K562 (cell line): ENCODE data around the gene PDZD8. TPM values are rescaled to one million over a fixed set of nuclear protein-coding genes. Genes with fewer than 3 reads are reported as not detected.

Source experiments
- DMBX1 ChIP-seq: fragments of 250-450 bp; sonication (Bioruptor Pico); IDR thresholded peaks from 2 replicates; pipeline ENCODE4 v1.8.0; 2022; ENCODE audit warnings: inconsistent platforms, mild to moderate bottlenecking, moderate library complexity, borderline replicate concordance
- ESRRB ChIP-seq: fragments of 250-450 bp; sonication (Bioruptor Pico); IDR thresholded peaks from 2 replicates; pipeline ENCODE4 v1.5.0; 2020; ENCODE audit warnings: mild to moderate bottlenecking, moderate library complexity, borderline replicate concordance
- FOXP1 ChIP-seq: sonication (generic); formaldehyde crosslinking; IDR thresholded peaks from 2 replicates; pipeline ENCODE4 v1.8.0; 2022; ENCODE audit warnings: mild to moderate bottlenecking, missing genetic modification reagents
- IRF2 ChIP-seq: sonication (generic); formaldehyde crosslinking; IDR thresholded peaks from 2 replicates; pipeline ENCODE4 v1.8.1; 2022; ENCODE audit warnings: mild to moderate bottlenecking, missing genetic modification reagents
- KDM2B ChIP-seq: fragments of 250-450 bp; sonication (Bioruptor Pico); IDR thresholded peaks from 2 replicates; pipeline ENCODE4 v1.8.0; 2021; ENCODE audit warnings: mild to moderate bottlenecking, moderate library complexity
- NFRKB ChIP-seq: fragments of 450-650 bp; IDR thresholded peaks from 2 replicates; pipeline ENCODE4 v1.6.1; 2016; ENCODE audit warnings: low read depth
- SIRT6 ChIP-seq: IDR thresholded peaks from one replicate; pipeline ENCODE4 v1.6.1; 2012; ENCODE audit warnings: low read depth, mild to moderate bottlenecking, control low read depth, inconsistent platforms, low read length, moderate library complexity
- SMAD2 ChIP-seq: fragments of 150-350 bp; IDR thresholded peaks from 2 replicates; pipeline ENCODE4 v1.6.1; 2014; ENCODE audit warnings: low read depth, mild to moderate bottlenecking, low read length
- SRSF1 ChIP-seq: fragments of 200-400 bp; formaldehyde crosslinking; IDR thresholded peaks from 2 replicates; pipeline ENCODE4 v1.6.1; 2017; ENCODE audit warnings: mild to moderate bottlenecking, low read depth, low read length, moderate library complexity
- ZNF143 ChIP-seq: sonication (generic); formaldehyde crosslinking; IDR thresholded peaks from 2 replicates; pipeline ENCODE4 v1.9.0; 2022; ENCODE audit warnings: mild to moderate bottlenecking, missing genetic modification reagents
- ZZZ3 ChIP-seq: fragments of 450-650 bp; IDR thresholded peaks from 2 replicates; pipeline ENCODE4 v1.6.1; 2016; ENCODE audit warnings: antibody characterized with exemption, mild to moderate bottlenecking, moderate library complexity
- polyA plus RNA-seq, 8 experiments: library from polyadenylated mRNA; depleted of rRNA in 4 of 8; stranded (reverse) in 5 of 8; unstranded in 3 of 8; fragments of >200 nt; fragmentation: Nextera tagmentation in 2 of 8; fragmentation: Illumina TruSeq in 1 of 8; extraction: Ambion mirVana in 2 of 8; extraction: Trizol in 1 of 8; gene quantifications; 2 replicates each; pipeline versions ENCODE4 v1.2.1 to v1.2.3, GENCODE V29; 2011 to 2014; ENCODE audit warnings: inconsistent platforms in 1 of 8, missing spikeins in 1 of 8
- total RNA-seq, 7 experiments: library from RNA; depleted of rRNA in 6 of 7; stranded (reverse); fragments of >200 nt in 6 of 7; fragmentation: Illumina TruSeq in 2 of 7; extraction: Trizol in 2 of 7; gene quantifications; 2 replicates each; pipeline versions ENCODE4 v1.2.1 to v1.2.3, GENCODE V29; 2011 to 2021; ENCODE audit warnings: low replicate concordance in 1 of 7
- TF ChIP-seq, protein P1 (sequence below), 3 experiments: fragments of 200-800 bp in 1 of 3; sonication (Bioruptor generic) in 1 of 3; sonication (generic) in 1 of 3; formaldehyde crosslinking in 1 of 3; IDR thresholded peaks; 2 replicates each; pipeline versions ENCODE4 v1.6.1 to v1.8.0; 2016 to 2022; ENCODE audit warnings: mild to moderate bottlenecking in 2 of 3, missing compliant biosample characterization in 2 of 3, missing genetic modification characterization in 2 of 3, missing genetic modification reagents in 1 of 3
- TF ChIP-seq, protein P2 (sequence below): sonication (generic); formaldehyde crosslinking; IDR thresholded peaks from 2 replicates; pipeline ENCODE4 v1.8.1; 2023; ENCODE audit warnings: missing genetic modification reagents, mild to moderate bottlenecking, borderline replicate concordance
- TF ChIP-seq, protein P3 (sequence below), 2 experiments: fragments of 250-450 bp in 1 of 2; fragments of 450-650 bp in 1 of 2; sonication (Bioruptor Pico) in 1 of 2; IDR thresholded peaks; 2 replicates each; pipeline versions ENCODE4 v1.6.1 to v1.8.0; 2016 to 2021; ENCODE audit warnings: mild to moderate bottlenecking in 2 of 2, moderate library complexity in 2 of 2, missing compliant biosample characterization in 1 of 2, missing genetic modification characterization in 1 of 2
- TF ChIP-seq, protein P4 (sequence below): sonication (generic); formaldehyde crosslinking; IDR thresholded peaks from 2 replicates; pipeline ENCODE4 v1.8.1; 2023; ENCODE audit warnings: mild to moderate bottlenecking, missing genetic modification reagents, moderate library complexity

The PDZD8 gene
- total and polyA plus RNA-seq, 9 of the 15 experiments (the other 6 are each of a cell fraction or from before 2014, with no cell fraction given) = 5.5 to 53.4 (median 36.8) TPM

DNA sequence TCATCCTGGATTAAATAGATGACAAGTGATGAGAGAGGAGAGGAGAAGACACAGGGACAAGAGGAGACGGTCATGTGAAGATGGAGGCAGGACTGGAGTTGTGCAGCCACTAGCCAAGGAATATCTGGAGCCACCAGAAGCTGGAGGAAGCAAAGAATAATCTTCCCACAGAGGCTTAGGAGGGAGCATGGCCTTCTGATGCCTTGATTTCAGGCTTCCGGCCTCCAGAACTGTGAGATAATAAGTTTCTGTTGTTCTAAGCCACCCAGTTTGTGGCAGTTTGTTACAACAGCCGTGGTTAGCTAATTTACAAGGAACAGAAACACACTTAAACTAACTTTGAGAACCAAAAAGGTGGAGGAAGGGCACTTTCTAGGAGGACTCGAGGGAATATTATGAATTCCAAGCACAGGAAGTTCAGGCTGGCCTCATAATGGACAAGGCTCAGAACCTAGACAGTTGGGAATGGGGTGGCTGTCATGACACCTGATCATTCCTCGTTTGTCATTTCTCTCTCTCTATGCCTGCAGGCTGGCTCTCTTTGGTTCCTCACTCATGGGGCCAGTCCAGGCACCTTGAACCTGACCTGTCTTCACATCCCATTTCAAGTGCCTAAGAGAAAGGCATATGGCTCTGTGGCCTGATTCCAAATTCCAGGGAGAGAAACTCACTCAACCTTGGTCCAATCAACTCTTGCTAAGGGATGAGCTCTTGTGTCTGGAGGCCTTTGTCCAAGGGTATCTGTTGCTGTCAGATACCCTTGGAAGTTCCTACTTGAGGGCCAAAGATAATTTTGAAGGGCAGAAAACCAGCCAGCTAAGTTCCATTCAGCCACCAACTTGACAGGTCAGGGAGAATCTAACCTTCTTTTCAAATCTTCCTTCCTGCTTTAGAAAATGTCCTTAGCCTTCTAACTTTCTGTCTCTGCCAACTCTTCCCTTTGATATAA is 33.5 kb upstream of the PDZD8 start (continued):
- TF ChIP-seq, protein P1, sequence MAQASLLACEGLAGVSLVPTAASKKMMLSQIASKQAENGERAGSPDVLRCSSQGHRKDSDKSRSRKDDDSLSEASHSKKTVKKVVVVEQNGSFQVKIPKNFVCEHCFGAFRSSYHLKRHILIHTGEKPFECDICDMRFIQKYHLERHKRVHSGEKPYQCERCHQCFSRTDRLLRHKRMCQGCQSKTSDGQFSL (CRISPR knock-in tag; IDR thresholded peaks at IDR 0.05) = no peak
- TF ChIP-seq, protein P1 (tag; IDR thresholded peaks at IDR 0.05) = no peak
- no peak for TF ChIP-seq KDM2B (CRISPR knock-in tag)
- no peak for TF ChIP-seq ZZZ3
- TF ChIP-seq, protein P2, sequence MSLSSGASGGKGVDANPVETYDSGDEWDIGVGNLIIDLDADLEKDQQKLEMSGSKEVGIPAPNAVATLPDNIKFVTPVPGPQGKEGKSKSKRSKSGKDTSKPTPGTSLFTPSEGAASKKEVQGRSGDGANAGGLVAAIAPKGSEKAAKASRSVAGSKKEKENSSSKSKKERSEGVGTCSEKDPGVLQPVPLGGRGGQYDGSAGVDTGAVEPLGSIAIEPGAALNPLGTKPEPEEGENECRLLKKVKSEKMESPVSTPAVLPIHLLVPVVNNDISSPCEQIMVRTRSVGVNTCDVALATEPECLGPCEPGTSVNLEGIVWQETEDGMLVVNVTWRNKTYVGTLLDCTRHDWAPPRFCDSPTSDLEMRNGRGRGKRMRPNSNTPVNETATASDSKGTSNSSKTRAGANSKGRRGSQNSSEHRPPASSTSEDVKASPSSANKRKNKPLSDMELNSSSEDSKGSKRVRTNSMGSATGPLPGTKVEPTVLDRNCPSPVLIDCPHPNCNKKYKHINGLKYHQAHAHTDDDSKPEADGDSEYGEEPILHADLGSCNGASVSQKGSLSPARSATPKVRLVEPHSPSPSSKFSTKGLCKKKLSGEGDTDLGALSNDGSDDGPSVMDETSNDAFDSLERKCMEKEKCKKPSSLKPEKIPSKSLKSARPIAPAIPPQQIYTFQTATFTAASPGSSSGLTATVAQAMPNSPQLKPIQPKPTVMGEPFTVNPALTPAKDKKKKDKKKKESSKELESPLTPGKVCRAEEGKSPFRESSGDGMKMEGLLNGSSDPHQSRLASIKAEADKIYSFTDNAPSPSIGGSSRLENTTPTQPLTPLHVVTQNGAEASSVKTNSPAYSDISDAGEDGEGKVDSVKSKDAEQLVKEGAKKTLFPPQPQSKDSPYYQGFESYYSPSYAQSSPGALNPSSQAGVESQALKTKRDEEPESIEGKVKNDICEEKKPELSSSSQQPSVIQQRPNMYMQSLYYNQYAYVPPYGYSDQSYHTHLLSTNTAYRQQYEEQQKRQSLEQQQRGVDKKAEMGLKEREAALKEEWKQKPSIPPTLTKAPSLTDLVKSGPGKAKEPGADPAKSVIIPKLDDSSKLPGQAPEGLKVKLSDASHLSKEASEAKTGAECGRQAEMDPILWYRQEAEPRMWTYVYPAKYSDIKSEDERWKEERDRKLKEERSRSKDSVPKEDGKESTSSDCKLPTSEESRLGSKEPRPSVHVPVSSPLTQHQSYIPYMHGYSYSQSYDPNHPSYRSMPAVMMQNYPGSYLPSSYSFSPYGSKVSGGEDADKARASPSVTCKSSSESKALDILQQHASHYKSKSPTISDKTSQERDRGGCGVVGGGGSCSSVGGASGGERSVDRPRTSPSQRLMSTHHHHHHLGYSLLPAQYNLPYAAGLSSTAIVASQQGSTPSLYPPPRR (CRISPR knock-in tag) = no peak
- TF ChIP-seq IRF2 (CRISPR knock-in tag) = no peak
- no peak for TF ChIP-seq ESRRB (CRISPR knock-in tag)
- 0 out of 2 replicates have a peak, but pooled peaks have one; percentile 61 for TF ChIP-seq NFRKB
- TF ChIP-seq FOXP1 (CRISPR knock-in tag) = no peak
- TF ChIP-seq SRSF1 = no peak
- TF ChIP-seq, protein P3, sequence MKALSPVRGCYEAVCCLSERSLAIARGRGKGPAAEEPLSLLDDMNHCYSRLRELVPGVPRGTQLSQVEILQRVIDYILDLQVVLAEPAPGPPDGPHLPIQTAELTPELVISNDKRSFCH (CRISPR knock-in tag; IDR thresholded peaks at IDR 0.05) = no peak
- TF ChIP-seq, protein P3 (tag; IDR thresholded peaks at IDR 0.05) = peak; percentile 68; the same call in 1 of the 2 replicates
- TF ChIP-seq, protein P4, sequence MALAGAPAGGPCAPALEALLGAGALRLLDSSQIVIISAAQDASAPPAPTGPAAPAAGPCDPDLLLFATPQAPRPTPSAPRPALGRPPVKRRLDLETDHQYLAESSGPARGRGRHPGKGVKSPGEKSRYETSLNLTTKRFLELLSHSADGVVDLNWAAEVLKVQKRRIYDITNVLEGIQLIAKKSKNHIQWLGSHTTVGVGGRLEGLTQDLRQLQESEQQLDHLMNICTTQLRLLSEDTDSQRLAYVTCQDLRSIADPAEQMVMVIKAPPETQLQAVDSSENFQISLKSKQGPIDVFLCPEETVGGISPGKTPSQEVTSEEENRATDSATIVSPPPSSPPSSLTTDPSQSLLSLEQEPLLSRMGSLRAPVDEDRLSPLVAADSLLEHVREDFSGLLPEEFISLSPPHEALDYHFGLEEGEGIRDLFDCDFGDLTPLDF (CRISPR knock-in tag) = no peak
- no peak for TF ChIP-seq ZNF143 (CRISPR knock-in tag)
- TF ChIP-seq SIRT6 = no peak
- TF ChIP-seq DMBX1 = no peak
- no peak for TF ChIP-seq SMAD2
